ENCODE data around the gene SLC23A2.
A peak's percentile ranks its signal among the peaks of the same experiment; 100 is the strongest.

SLC23A2 gene

GRCh38 chr20:4811661-4812181 lies 189.6 kb downstream of the SLC23A2 start:
- DNase-seq (ENCODE audit: insufficient read length, low spot score), result no peak
- peak; percentile 58 for TF ChIP-seq SPI1 (IDR thresholded peaks at IDR 0.05; ENCODE audit: low read depth, low read length)
- no peak for TF ChIP-seq POLR2A (IDR thresholded peaks at IDR 0.05; ENCODE audit: low read depth, low read length)
- FAIRE-seq, result peak; percentile 86

- TF ChIP-seq POLR2AphosphoS5 (IDR thresholded peaks at IDR 0.05; ENCODE audit: low read depth, low read length) (no peak), TAF1 (IDR thresholded peaks at IDR 0.05; ENCODE audit: low read depth, low read length) (no peak), PAX5 (IDR thresholded peaks at IDR 0.05; ENCODE audit: insufficient read depth, low read length, severe bottlenecking) (no peak), POU2F2 (IDR thresholded peaks at IDR 0.05; ENCODE audit: low read depth, low read length) (no peak), POLR2A (IDR thresholded peaks at IDR 0.05; ENCODE audit: low read depth, low read length) (no peak), SPI1 (IDR thresholded peaks at IDR 0.05; ENCODE audit: low read depth, low read length) (no peak)
- DNase-seq (ENCODE audit: insufficient read length, low spot score) (no peak), FAIRE-seq (no peak)
Measured at GRCh38 chr20:4811257-4811656, 190.1 kb downstream of the SLC23A2 start.

GRCh38 chr20:4810426-4811019 lies 190.8 kb downstream of the SLC23A2 start:
- no peak for FAIRE-seq
- TF ChIP-seq TAF1 (IDR thresholded peaks at IDR 0.05; ENCODE audit: low read depth, low read length) (no peak), POLR2A (IDR thresholded peaks at IDR 0.05; ENCODE audit: low read depth, low read length) (no peak), POU2F2 (IDR thresholded peaks at IDR 0.05; ENCODE audit: low read depth, low read length) (no peak), PAX5 (IDR thresholded peaks at IDR 0.05; ENCODE audit: insufficient read depth, low read length, severe bottlenecking) (no peak), POLR2AphosphoS5 (IDR thresholded peaks at IDR 0.05; ENCODE audit: low read depth, low read length) (no peak), SPI1 (IDR thresholded peaks at IDR 0.05; ENCODE audit: low read depth, low read length) (no peak)
- no peak for DNase-seq (ENCODE audit: insufficient read length, low spot score)

GRCh38 chr20:4809707-4810106 lies 191.6 kb downstream of the SLC23A2 start:
- TF ChIP-seq SPI1 (IDR thresholded peaks at IDR 0.05; ENCODE audit: low read depth, low read length) (no peak), POU2F2 (IDR thresholded peaks at IDR 0.05; ENCODE audit: low read depth, low read length) (no peak), TAF1 (IDR thresholded peaks at IDR 0.05; ENCODE audit: low read depth, low read length) (no peak), POLR2A (IDR thresholded peaks at IDR 0.05; ENCODE audit: low read depth, low read length) (no peak)
- DNase-seq (ENCODE audit: insufficient read length, low spot score) (no peak), FAIRE-seq (peak; percentile 55)

GRCh38 chr20:4808872-4809271 lies 192.4 kb downstream of the SLC23A2 start:
- no peak for FAIRE-seq
- DNase-seq (ENCODE audit: insufficient read length, low spot score), result no peak
- TF ChIP-seq POLR2AphosphoS5 (IDR thresholded peaks at IDR 0.05; ENCODE audit: low read depth, low read length) (no peak), PAX5 (IDR thresholded peaks at IDR 0.05; ENCODE audit: insufficient read depth, low read length, severe bottlenecking) (no peak), POU2F2 (IDR thresholded peaks at IDR 0.05; ENCODE audit: low read depth, low read length) (no peak), SPI1 (IDR thresholded peaks at IDR 0.05; ENCODE audit: low read depth, low read length) (no peak), TAF1 (IDR thresholded peaks at IDR 0.05; ENCODE audit: low read depth, low read length) (no peak), POLR2A (IDR thresholded peaks at IDR 0.05; ENCODE audit: low read depth, low read length) (no peak)

- FAIRE-seq (no peak), DNase-seq (ENCODE audit: insufficient read length, low spot score) (no peak)
- TF ChIP-seq POU2F2 (IDR thresholded peaks at IDR 0.05; ENCODE audit: low read depth, low read length) (no peak), PAX5 (IDR thresholded peaks at IDR 0.05; ENCODE audit: insufficient read depth, low read length, severe bottlenecking) (no peak), POLR2AphosphoS5 (IDR thresholded peaks at IDR 0.05; ENCODE audit: low read depth, low read length) (no peak), SPI1 (IDR thresholded peaks at IDR 0.05; ENCODE audit: low read depth, low read length) (no peak), POLR2A (IDR thresholded peaks at IDR 0.05; ENCODE audit: low read depth, low read length) (no peak), TAF1 (IDR thresholded peaks at IDR 0.05; ENCODE audit: low read depth, low read length) (no peak)
Measured at GRCh38 chr20:4805663-4806449, 195.5 kb downstream of the SLC23A2 start.

GRCh38 chr20:4802527-4802926 lies 198.8 kb downstream of the SLC23A2 start:
- TF ChIP-seq POU2F2 (IDR thresholded peaks at IDR 0.05; ENCODE audit: low read depth, low read length), result no peak
- no peak for TF ChIP-seq POLR2AphosphoS5 (IDR thresholded peaks at IDR 0.05; ENCODE audit: low read depth, low read length)
- no peak for TF ChIP-seq TAF1 (IDR thresholded peaks at IDR 0.05; ENCODE audit: low read depth, low read length)
- TF ChIP-seq SPI1 (IDR thresholded peaks at IDR 0.05; ENCODE audit: low read depth, low read length), result no peak
- no peak for TF ChIP-seq PAX5 (IDR thresholded peaks at IDR 0.05; ENCODE audit: insufficient read depth, low read length, severe bottlenecking)
- no peak for TF ChIP-seq POLR2A (IDR thresholded peaks at IDR 0.05; ENCODE audit: low read depth, low read length)
- DNase-seq (ENCODE audit: insufficient read length, low spot score) (no peak), FAIRE-seq (no peak)
